ENCODE results near the gene CEP126. TPM values are rescaled to one million over a fixed set of nuclear protein-coding genes. Genes with fewer than 3 reads are reported as not detected.
A peak's percentile ranks its signal among the peaks of the same experiment; 100 is the strongest.

The CEP126 gene
- total RNA-seq, 4 donors from 2014 or later: 6.6 to 11.3 (median 10.1) TPM

DNA sequence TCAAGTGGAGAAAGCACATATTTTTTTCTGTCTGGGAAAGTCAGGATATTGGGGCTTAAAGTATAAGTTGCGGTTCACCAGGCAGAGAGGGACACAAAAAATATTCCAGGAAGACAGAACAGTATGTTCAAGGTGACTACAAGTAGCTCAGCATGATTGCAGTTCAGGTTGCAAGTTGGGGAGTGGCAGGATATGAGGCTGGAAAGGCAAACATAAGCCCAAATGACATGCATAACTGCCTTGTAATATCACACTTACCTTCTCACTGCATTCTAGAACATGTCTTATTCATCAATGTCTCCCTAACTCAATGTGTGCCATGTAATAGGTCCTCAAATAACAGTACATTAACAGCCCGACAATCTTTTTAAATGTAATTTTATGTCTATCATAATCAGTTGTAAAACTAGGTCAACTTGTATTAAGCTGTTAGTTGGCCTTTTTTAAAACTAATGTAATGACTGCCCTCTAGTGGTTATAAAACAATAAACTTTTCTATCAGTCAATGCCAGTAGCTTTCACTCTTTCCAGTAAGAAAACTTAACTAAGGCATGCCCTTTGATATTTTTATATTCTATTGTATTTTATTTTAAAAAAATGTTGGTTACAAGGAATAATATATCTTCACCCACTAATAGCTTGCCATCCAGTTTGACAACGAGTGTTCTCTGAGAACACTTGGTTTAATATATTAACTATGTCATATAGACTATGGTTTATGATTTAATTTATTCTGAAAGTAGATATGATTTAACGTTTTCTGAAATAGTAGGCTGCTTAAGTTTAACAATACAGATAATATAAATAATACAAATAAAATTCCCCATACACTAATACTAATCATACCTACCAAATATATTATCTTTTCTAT, 93.0 kb downstream of the CEP126 start:
- no peaks in the 10 kb centered on the region for H3K36me3 ChIP-seq
- no peak for DNase-seq (ENCODE audit: extremely low spot score)
- H3K27ac ChIP-seq (replicated peaks in 1 of 4): peak overlapping the region in 2 of 4 donors; percentile 47 to 50
- H3K4me3 ChIP-seq: no peak overlapping the region
- TF ChIP-seq, protein P1, sequence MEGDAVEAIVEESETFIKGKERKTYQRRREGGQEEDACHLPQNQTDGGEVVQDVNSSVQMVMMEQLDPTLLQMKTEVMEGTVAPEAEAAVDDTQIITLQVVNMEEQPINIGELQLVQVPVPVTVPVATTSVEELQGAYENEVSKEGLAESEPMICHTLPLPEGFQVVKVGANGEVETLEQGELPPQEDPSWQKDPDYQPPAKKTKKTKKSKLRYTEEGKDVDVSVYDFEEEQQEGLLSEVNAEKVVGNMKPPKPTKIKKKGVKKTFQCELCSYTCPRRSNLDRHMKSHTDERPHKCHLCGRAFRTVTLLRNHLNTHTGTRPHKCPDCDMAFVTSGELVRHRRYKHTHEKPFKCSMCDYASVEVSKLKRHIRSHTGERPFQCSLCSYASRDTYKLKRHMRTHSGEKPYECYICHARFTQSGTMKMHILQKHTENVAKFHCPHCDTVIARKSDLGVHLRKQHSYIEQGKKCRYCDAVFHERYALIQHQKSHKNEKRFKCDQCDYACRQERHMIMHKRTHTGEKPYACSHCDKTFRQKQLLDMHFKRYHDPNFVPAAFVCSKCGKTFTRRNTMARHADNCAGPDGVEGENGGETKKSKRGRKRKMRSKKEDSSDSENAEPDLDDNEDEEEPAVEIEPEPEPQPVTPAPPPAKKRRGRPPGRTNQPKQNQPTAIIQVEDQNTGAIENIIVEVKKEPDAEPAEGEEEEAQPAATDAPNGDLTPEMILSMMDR (IDR thresholded peaks at IDR 0.05): peak; percentile 50 to 60 (median 53)
- no peak for TF ChIP-seq EP300 (IDR thresholded peaks at IDR 0.05)
- TF ChIP-seq POLR2A (IDR thresholded peaks at IDR 0.05; ENCODE audit: low read depth): no peak
- intact Hi-C loops (cut with DNase I): loop anchor here (5.0 kb wide), 1 partner anchor 91 kb away; the partner anchor contains the start of genes ANGPTL5 and CEP126
- no peaks in the 10 kb centered on the region for H3K9me3 ChIP-seq
- peaks cover 8 to 26% (median 22%) of the 10 kb centered on the region in 4 donors for H3K4me1 ChIP-seq
- H3K27me3 ChIP-seq: no peaks in the 10 kb centered on the region
- WGBS: 22% methylated on average over 4 of the region's 4 CpGs

DNA sequence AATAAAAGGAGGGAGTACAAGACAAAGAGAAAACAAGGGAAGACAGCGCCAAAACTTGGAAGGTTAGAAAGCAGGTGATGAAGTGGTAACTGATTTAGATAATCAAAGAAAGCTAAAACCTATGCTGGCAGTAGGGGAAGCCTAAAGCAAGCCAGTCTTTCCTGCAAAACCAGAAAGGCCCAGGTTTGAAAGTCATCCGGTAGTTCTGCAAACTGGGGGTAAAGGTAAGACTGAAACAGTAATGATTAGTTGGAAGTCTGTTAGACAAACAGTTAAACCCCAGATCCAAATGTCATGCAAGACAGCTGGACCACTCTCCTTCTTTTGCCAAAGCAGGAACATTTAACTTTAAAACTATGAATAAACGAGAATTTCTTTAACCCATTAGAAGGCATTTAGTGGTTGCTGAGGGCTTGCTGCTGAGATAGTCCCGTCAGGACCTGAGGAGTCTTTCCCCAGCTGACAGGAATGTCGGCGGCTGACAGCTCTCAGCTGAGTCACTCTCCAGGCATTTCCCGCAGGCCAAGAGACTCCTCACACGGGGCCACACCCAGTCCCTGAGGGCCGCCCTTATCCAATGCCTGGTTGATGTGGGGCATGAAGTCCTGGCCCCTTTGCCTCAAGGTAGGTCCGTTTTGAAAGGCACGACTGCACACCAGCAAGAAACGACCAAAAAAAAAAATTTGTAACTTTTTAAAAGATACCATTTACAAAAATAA, 96.1 kb downstream of the CEP126 start:
- H3K27ac ChIP-seq (replicated peaks in 1 of 4): peak overlapping the region in 1 of 4 donors; percentile 24
- no peaks in the 10 kb centered on the region for H3K27me3 ChIP-seq
- no peaks in the 10 kb centered on the region for H3K36me3 ChIP-seq
- peaks cover 8 to 26% (median 22%) of the 10 kb centered on the region in 4 donors for H3K4me1 ChIP-seq
- DNase-seq (ENCODE audit: extremely low spot score): no peak
- no peak for TF ChIP-seq EP300 (IDR thresholded peaks at IDR 0.05)
- no peak for TF ChIP-seq POLR2A (IDR thresholded peaks at IDR 0.05; ENCODE audit: low read depth)
- TF ChIP-seq, protein P1 (IDR thresholded peaks at IDR 0.05): no peak
- TF ChIP-seq POLR2AphosphoS5 (IDR thresholded peaks at IDR 0.05): peak; percentile 10 to 35
- no peak overlapping the region for H3K4me3 ChIP-seq
- H3K9me3 ChIP-seq: no peaks in the 10 kb centered on the region
- 26% methylated on average over 12 of the region's 12 CpGs for WGBS
- intact Hi-C loops (cut with DNase I): loop anchor here (2.0 to 5.0 kb wide), 2 partner anchors 150 to 256 kb away; no protein-coding TSS in a partner anchor

DNA sequence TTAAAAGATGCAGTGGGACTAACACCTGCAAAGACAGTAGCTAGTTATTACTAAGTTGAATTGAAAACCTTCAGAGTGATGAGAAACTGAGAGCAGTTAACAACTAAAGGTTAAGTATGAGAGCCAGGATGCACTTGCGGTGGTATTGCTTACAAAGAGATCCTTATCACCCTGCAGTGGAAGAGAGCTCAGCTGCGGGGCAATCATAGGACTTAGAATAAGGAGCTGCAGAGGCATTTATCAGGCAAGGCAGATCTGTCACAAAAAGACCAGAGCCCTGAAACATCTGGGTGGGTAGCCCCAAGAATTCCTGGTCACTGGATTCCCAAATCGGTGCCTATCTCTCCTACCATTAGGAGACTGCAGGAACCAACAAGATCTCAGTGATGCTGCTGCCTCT, 98.1 kb downstream of the CEP126 start:
- H3K36me3 ChIP-seq: no peaks in the 10 kb centered on the region
- intact Hi-C loops (cut with DNase I): loop anchor here (5.0 kb wide), 1 partner anchor 254 kb away; no protein-coding TSS in a partner anchor
- TF ChIP-seq POLR2A (IDR thresholded peaks at IDR 0.05; ENCODE audit: low read depth): no peak
- TF ChIP-seq POLR2AphosphoS5 (IDR thresholded peaks at IDR 0.05): no peak
- no peak for TF ChIP-seq EP300 (IDR thresholded peaks at IDR 0.05)
- TF ChIP-seq, protein P1 (IDR thresholded peaks at IDR 0.05): no peak

DNA sequence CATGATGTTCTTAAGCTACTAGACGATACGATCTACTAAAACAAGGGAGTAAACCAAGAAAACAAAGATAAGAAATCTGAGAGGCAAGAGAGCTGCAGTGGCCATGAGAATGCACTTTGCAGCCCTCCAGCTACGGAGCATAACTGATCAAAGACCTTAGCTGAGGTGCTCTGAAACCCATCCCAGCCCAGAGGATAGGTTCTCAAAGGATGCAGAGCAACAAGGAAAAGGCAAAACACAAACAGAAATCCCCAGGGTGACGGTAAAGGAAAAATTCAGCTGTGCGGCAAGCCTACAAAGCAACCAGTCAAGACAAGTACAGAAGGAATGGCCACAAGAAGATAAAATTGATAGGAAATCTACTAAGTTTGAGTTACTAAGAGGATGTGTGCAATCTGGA, 99.9 kb downstream of the CEP126 start:
- Histone ChIP-seq H3K36me3 (no peaks in the 10 kb centered on the region), H3K27ac (replicated peaks in 1 of 4) (no peak overlapping the region), H3K4me3 (no peak overlapping the region), H3K4me1 (peaks cover 8 to 39% (median 34%) of the 10 kb centered on the region in 4 donors), H3K27me3 (no peaks in the 10 kb centered on the region), H3K9me3 (no peaks in the 10 kb centered on the region)
- TF ChIP-seq EP300 (IDR thresholded peaks at IDR 0.05): no peak
- TF ChIP-seq POLR2AphosphoS5 (IDR thresholded peaks at IDR 0.05): no peak
- no peak for TF ChIP-seq POLR2A (IDR thresholded peaks at IDR 0.05; ENCODE audit: low read depth)
- TF ChIP-seq, protein P1 (IDR thresholded peaks at IDR 0.05): no peak
- intact Hi-C loops (cut with DNase I): loop anchor here (5.0 kb wide), 1 partner anchor 253 kb away; no protein-coding TSS in a partner anchor
- no peak for DNase-seq (ENCODE audit: extremely low spot score)
- WGBS: 95% methylated on average over 5 of the region's 5 CpGs

More for the DNA sequence above, 98.1 kb downstream of the CEP126 start:
- Histone ChIP-seq H3K4me1 (peaks cover 8 to 30% (median 27%) of the 10 kb centered on the region in 4 donors), H3K4me3 (no peak overlapping the region), H3K9me3 (no peaks in the 10 kb centered on the region), H3K27ac (replicated peaks in 1 of 4) (no peak overlapping the region), H3K27me3 (no peaks in the 10 kb centered on the region)
- no peak for DNase-seq (ENCODE audit: extremely low spot score)
- 82% methylated on average over 3 of the region's 3 CpGs for WGBS

Measured in esophagus muscularis mucosa (tissue), 4 donors.